Measurements from ENCODE around the gene MYH11. TPM values are rescaled to one million over a fixed set of nuclear protein-coding genes. Genes with fewer than 3 reads are reported as not detected.

The MYH11 gene
- not detected in 2 replicates for total RNA-seq

DNA sequence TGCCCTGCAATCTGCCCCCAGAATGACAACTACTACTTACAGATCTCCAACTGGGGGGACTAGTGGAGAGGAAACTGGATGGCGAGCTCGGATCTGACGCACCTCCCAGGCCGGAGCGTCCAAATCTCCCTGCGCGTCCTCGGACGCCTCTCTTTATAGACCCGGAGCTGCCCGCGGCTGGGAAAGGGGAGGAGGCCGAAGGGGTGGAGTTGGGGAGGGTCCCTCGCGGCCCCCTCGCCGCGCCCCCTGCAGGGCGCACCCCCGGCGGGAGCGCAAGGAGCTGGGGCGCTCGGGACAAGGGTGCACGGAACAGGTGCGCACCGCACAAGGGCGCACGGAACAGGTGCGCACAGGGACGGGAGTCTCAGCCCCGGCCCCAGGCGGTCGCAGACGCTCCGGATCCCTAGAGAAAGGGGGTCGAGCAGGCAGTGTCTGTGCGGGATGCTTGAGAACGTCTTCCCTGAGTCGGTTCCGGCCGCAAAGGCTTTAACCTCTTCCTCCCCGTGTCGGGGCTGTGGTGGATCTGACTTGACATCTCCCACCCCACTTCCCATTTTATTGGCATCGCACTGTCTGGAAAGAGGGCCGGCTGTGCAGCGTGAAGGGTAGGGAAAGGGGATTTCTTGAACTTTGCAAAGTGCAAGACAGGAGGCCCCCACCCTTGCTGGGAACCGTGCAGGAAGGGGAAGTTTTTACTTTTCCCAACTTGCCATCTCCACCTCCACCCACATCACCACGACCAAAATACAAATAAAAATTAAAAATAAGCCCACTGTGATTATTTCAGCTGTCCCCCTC is at the start of gene MYH11:
Gene MYH11, minus strand, starts transcription at position 128 of the 798 bp plus-strand sequence. CDS start 18,776 bp downstream, outside the sequence.

DNA sequence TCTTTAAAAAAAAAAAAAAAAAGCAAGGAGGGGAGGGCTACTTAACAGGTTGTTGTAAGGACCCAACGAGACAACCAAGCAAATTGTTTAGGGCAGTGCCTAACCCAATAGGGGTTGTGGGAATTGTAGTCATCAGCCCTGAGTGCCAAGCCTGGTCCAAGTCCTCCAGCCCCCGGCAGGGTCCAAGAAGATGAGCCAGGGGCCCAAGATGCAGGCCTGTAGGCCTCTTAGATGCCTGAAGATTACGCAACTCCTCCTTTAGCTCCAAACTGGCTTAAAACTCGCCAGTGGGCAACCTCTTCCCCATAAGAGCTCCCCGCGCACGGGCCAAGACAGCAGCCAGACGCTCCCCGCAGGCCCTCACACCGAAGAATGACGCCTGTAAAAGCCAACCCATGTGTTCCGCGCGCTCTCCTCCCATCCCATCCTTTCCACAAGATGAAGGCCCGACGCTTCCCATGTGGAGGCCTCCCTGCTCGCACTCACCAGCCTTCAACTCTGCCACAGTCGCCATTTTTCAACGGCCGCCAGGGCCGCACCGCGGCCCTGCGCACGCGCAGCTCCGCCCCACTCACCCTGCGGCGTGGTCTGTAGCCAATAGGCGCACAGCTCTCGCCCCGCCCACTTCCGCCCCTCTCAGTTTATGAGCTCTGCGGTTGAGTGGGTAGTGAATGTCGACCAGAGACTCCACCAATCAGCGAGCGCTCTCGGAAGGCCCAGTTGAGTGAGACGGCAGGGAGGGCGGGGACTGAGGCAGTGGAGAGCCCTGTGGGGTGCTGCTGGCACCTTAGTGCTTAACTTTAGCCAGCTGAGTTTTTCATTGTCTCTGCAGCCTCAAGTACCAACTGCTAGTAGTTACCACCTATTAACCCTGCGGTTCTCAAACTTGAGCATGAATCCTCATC is 31.5 kb upstream of the MYH11 start, which contains the start of gene CEP20:
Gene CEP20, minus strand, starts transcription at position 532 of the 905 bp plus-strand sequence. Its CDS starts 18 bp downstream, at position 514.

Small RNAs within 50 kb of the gene (small RNA-seq; reads per million reads assigned to genes)
- gene RNU6-213P: not detected

Other genes starting within 250 kb of the MYH11 start
- 14.0 and 16.4 TPM in 2 replicates for gene MARF1, start 213.9 kb downstream of the MYH11 start, total RNA-seq
- 27.9 and 53.0 TPM in 2 replicates for gene NDE1, start 206.8 kb downstream of the MYH11 start, total RNA-seq
- 40.1 and 43.7 TPM in 2 replicates for gene CEP20, start 31.6 kb upstream of the MYH11 start, total RNA-seq
- 22.8 and 32.3 TPM in 2 replicates for gene ABCC1, start 92.6 kb upstream of the MYH11 start, total RNA-seq